ENCODE data around the gene ACP7. TPM values are rescaled to one million over a fixed set of nuclear protein-coding genes. Genes with fewer than 3 reads are reported as not detected.

ACP7 gene
- total and polyA plus RNA-seq, 2 of the 8 experiments (the other 6 are each of a cell fraction or from before 2014, with no cell fraction given): 0.27 to 0.50 TPM

DNA sequence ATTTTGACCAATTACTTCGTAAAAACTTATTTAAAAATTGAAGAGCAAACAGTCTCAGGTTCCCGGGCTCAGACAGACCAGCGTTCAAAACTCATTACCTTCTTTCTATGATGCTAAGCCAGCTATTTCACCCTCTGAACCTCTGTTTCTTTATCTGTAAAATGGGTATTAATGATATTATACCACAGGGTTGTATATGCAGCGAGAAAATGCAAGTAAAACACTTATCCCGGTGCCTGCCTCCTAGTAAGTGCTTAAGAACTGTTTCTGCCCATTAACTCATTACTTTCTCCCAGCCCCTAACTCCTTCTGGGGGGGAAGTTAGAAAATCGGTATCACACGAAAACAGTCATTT lies 41.0 kb downstream of the ACP7 start:
- POLR2A ChIA-PET (ENCODE audit: partially characterized antibody): interaction anchor here (0.7 to 2.9 kb wide), 7 partner anchors 10 to 151 kb away, joined by 3 to 9 read pairs (median 4); partner anchors contain the start of gene NCCRP1
- peak overlapping the region; percentile 42; the same call in 1 of the 2 replicates for H2AFZ ChIP-seq (ENCODE audit: low read length)
- peak overlapping the region; percentile 34 to 72; a peak in 2 of 4 replicates for H3K4me2 ChIP-seq (ENCODE audit: insufficient read depth in 1 of 2, low read depth in 2 of 2, low read length in 2 of 2)
- TF ChIP-seq SP4 (IDR thresholded peaks at IDR 0.05; ENCODE audit: low read length): no peak
- peak; percentile 100 for TF ChIP-seq KDM1A (IDR thresholded peaks at IDR 0.05; ENCODE audit: borderline replicate concordance, low read length)
- TF ChIP-seq SIN3A (conservative IDR thresholded peaks at IDR 0.05 in 1 of 2, IDR thresholded peaks at IDR 0.05 in 1 of 2; ENCODE audit: low read depth in 1 of 2, low read length in 2 of 2): no peak
- TF ChIP-seq BRCA1 (IDR thresholded peaks at IDR 0.05; ENCODE audit: low read depth, low read length): no peak
- TF ChIP-seq NANOG (IDR thresholded peaks at IDR 0.05; ENCODE audit: insufficient read depth, low read depth, low read length, poor library complexity, severe bottlenecking): no peak
- TF ChIP-seq POU5F1 (IDR thresholded peaks at IDR 0.05; ENCODE audit: low read depth, low read length): no peak
- TF ChIP-seq EP300 (IDR thresholded peaks at IDR 0.05; ENCODE audit: borderline replicate concordance in 1 of 2, low read depth in 2 of 2, low read length in 2 of 2): no peak
- no peak for TF ChIP-seq KDM5A (IDR thresholded peaks at IDR 0.05; ENCODE audit: low read length)
- TF ChIP-seq CHD1 (IDR thresholded peaks at IDR 0.05; ENCODE audit: low read depth, low read length): no peak
- TF ChIP-seq SP1 (IDR thresholded peaks at IDR 0.05; ENCODE audit: low read depth, low read length): no peak
- no peak for TF ChIP-seq KDM4A (IDR thresholded peaks at IDR 0.05; ENCODE audit: low read depth, low read length, severe bottlenecking)
- no peak for TF ChIP-seq NRF1 (IDR thresholded peaks at IDR 0.05; ENCODE audit: low read depth, low read length)
- no peak for TF ChIP-seq RBBP5 (IDR thresholded peaks at IDR 0.05; ENCODE audit: borderline replicate concordance, low read depth, low read length)
- TF ChIP-seq CBX5 (IDR thresholded peaks at IDR 0.05; ENCODE audit: low read depth, low read length): no peak
- TF ChIP-seq POLR2A (IDR thresholded peaks at IDR 0.05; ENCODE audit: control extremely low read depth in 1 of 2, low read depth in 2 of 2, low read length in 2 of 2): no peak

More for the DNA sequence above, 41.0 kb downstream of the ACP7 start:
- Histone ChIP-seq H3K79me1 (ENCODE audit: low read depth, low read length) (peaks cover 17% of the 10 kb centered on the region), H3K23me2 (ENCODE audit: low read depth, low read length) (no peaks in the 10 kb centered on the region; the same call in 1 of the 2 replicates), H3K4ac (replicated peaks; ENCODE audit: insufficient read length, low read depth, low read length) (no peak overlapping the region), H2BK120ac (replicated peaks; ENCODE audit: low read depth, low read length) (no peak overlapping the region), H3K79me2 (ENCODE audit: control insufficient read depth in 1 of 2, insufficient read depth in 2 of 2, low read length in 2 of 2) (peaks cover 18 to 42% of the 10 kb centered on the region in 2 experiments), H4K5ac (ENCODE audit: insufficient read length, low read depth, low read length) (no peak overlapping the region), H3K4me1 (replicated peaks in 1 of 4; ENCODE audit: control insufficient read depth in 3 of 4, insufficient read depth in 4 of 4, low read length in 3 of 4) (peaks cover 0 to 14% (median 6%) of the 10 kb centered on the region in 4 experiments; a peak in 6 of 7 replicates), H2BK5ac (ENCODE audit: low read depth, low read length) (no peak overlapping the region), H3K27ac (ENCODE audit: low read depth, low read length) (no peak overlapping the region), H3K27me3 (replicated peaks in 1 of 4; ENCODE audit: control insufficient read depth in 3 of 4, extremely low read depth in 1 of 4, insufficient read depth in 3 of 4, low read length in 3 of 4) (no peaks in the 10 kb centered on the region), H4K8ac (ENCODE audit: extremely low read depth, insufficient read depth, low read length) (no peak overlapping the region), H4K91ac (replicated peaks; ENCODE audit: insufficient read length, low read length) (no peak overlapping the region), H3K36me3 (ENCODE audit: control insufficient read depth in 2 of 4, insufficient read depth in 4 of 4, low read length in 3 of 4) (no peaks in the 10 kb centered on the region), H2AK5ac (ENCODE audit: low read depth, low read length) (no peak overlapping the region), H3K14ac (ENCODE audit: insufficient read length) (no peak overlapping the region), H3K18ac (ENCODE audit: extremely low read depth, low read length) (no peak overlapping the region), H2BK12ac (ENCODE audit: low read depth, low read length) (no peak overlapping the region), H3K23ac (ENCODE audit: insufficient read length) (no peak overlapping the region), H2BK15ac (ENCODE audit: low read length) (no peak overlapping the region), H3K56ac (replicated peaks; ENCODE audit: insufficient read length, low read depth, low read length) (no peak overlapping the region), H3K4me3 (ENCODE audit: extremely low read depth in 1 of 4, insufficient read depth in 2 of 4, low read depth in 3 of 4, low read length in 4 of 4) (peak overlapping the region in 2 of 4 experiments; percentile 82 to 94; a peak in 4 of 8 replicates), H2BK20ac (ENCODE audit: low read length) (no peak overlapping the region), H4K20me1 (replicated peaks in 1 of 2; ENCODE audit: control insufficient read depth in 1 of 2, insufficient read depth in 2 of 2, low read length in 2 of 2) (peaks cover 5 to 26% of the 10 kb centered on the region in 2 experiments), H3K9ac (replicated peaks in 1 of 4; ENCODE audit: extremely low read depth in 1 of 4, low read depth in 3 of 4, low read length in 3 of 4) (no peak overlapping the region), H3K9me3 (ENCODE audit: insufficient read depth in 2 of 2, low read depth in 1 of 2, low read length in 1 of 2) (no peaks in the 10 kb centered on the region)
- 44% methylated on average over 7 of the region's 7 CpGs; no CpG with 5 or more reads in 1 of the 2 experiments for WGBS, 2 experiments (ENCODE audit: extremely low coverage in 1 of 2, insufficient coverage in 1 of 2, insufficient read length in 1 of 2, insufficient replicate concordance in 2 of 2, low coverage in 1 of 2, low lambda C conversion rate in 2 of 2, missing lambda C conversion rate in 1 of 2)
- CTCF ChIA-PET (ENCODE audit: partially characterized antibody): interaction anchor here (0.6 kb wide), 1 partner anchor 532 kb away, joined by 3 read pairs; no protein-coding TSS in a partner anchor
- no peak for DNase-seq (ENCODE audit: low read depth in 1 of 2, low spot score in 2 of 2)
- FAIRE-seq: no peak
